GM18867 (cell line): ENCODE results near the gene IL6ST.

Source experiments
- ATAC-seq: cut with Tn5 transposase; IDR thresholded peaks from one replicate; pipeline ENCODE4 v1.9.1; 2021; ENCODE audit warnings: mild to moderate bottlenecking, moderate library complexity; ENCODE audit not compliant: unreplicated experiment

IL6ST gene

GRCh38 chr5:55899344-55899743, 95.4 kb downstream of the IL6ST start:
- no peak for ATAC-seq

- ATAC-seq = no peak
Observed at GRCh38 chr5:55897905-55898304, 96.9 kb downstream of the IL6ST start.

- no peak for ATAC-seq
Observed at GRCh38 chr5:55897206-55897894, 97.4 kb downstream of the IL6ST start.

GRCh38 chr5:55896663-55897062, 98.1 kb downstream of the IL6ST start:
- ATAC-seq = no peak

GRCh38 chr5:55896238-55896637, 98.5 kb downstream of the IL6ST start:
- no peak for ATAC-seq

GRCh38 chr5:55895346-55895745, 99.4 kb downstream of the IL6ST start:
- ATAC-seq = no peak

GRCh38 chr5:55894135-55894534, 100.6 kb downstream of the IL6ST start:
- peak; percentile 65 for ATAC-seq

- ATAC-seq = no peak
Observed at GRCh38 chr5:55892479-55892878, 102.3 kb downstream of the IL6ST start.

GRCh38 chr5:55888205-55888604, 106.6 kb downstream of the IL6ST start:
- ATAC-seq = no peak

GRCh38 chr5:55885359-55885758, 109.4 kb downstream of the IL6ST start:
- ATAC-seq = no peak
